Measurements from ENCODE around the gene AKAP1. TPM values are rescaled to one million over a fixed set of nuclear protein-coding genes. Genes with fewer than 3 reads are reported as not detected.

Gene AKAP1
- polyA plus RNA-seq, 1 donor (not counting 4 experiments of a cell fraction or from before 2014, with no cell fraction given) = 24.1 TPM

DNA sequence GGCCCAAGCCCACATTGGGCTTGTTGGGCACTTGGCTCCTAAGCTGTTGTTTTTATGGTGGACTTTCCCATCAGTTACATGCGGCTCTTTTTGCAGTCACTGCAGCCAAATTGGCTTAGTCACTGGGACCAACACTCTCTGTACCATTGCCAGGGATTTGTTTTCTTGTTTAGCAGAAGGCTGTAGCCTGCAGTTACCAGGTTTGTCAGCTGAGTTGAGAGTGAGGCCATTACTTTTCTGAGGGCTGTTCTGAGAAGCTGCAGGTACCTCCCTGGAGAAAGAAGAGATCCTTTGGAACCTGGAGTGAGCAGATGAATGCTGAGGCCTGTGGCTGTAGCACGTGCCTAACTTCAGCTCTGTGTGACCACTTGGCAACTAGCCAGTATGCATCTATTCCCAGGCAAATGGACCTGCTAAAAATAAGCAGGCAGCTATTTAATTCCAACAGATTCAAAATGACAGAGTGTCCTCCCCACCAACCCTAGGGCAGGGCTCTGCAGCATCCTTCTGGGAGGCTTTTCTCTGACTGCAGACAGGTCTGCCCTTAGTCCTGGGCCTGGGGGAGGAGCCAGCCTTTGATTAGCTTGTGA lies 12.9 kb downstream of the AKAP1 start:
- peaks cover under 1% of the 10 kb centered on the region for H3K9me1 ChIP-seq (ENCODE audit: control insufficient read depth, extremely low read depth, insufficient read depth, low read length)
- TF ChIP-seq, protein P1, sequence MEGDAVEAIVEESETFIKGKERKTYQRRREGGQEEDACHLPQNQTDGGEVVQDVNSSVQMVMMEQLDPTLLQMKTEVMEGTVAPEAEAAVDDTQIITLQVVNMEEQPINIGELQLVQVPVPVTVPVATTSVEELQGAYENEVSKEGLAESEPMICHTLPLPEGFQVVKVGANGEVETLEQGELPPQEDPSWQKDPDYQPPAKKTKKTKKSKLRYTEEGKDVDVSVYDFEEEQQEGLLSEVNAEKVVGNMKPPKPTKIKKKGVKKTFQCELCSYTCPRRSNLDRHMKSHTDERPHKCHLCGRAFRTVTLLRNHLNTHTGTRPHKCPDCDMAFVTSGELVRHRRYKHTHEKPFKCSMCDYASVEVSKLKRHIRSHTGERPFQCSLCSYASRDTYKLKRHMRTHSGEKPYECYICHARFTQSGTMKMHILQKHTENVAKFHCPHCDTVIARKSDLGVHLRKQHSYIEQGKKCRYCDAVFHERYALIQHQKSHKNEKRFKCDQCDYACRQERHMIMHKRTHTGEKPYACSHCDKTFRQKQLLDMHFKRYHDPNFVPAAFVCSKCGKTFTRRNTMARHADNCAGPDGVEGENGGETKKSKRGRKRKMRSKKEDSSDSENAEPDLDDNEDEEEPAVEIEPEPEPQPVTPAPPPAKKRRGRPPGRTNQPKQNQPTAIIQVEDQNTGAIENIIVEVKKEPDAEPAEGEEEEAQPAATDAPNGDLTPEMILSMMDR (optimal IDR thresholded peaks at IDR 0.05 in 1 of 3, IDR thresholded peaks at IDR 0.05 in 1 of 3, conservative IDR thresholded peaks at IDR 0.05 in 1 of 3; ENCODE audit: extremely low read depth in 1 of 3, insufficient read depth in 2 of 3, low read length in 3 of 3) = no peak
- TF ChIP-seq EZH2 (IDR thresholded peaks at IDR 0.05; ENCODE audit: low read length) = no peak
- H3K4me3 ChIP-seq (ENCODE audit: control insufficient read depth in 2 of 3, extremely low read depth in 1 of 3, insufficient read depth in 2 of 3, low read depth in 1 of 3, low read length in 3 of 3) = no peak overlapping the region
- H2AFZ ChIP-seq (ENCODE audit: control insufficient read depth, low read length) = no peak overlapping the region
- H3K79me2 ChIP-seq (ENCODE audit: control insufficient read depth, insufficient read depth, low read length) = peaks cover 66% of the 10 kb centered on the region
- H3K27me3 ChIP-seq (ENCODE audit: control insufficient read depth, extremely low read depth, insufficient read depth, low read length) = no peaks in the 10 kb centered on the region
- peaks cover 2 to 7% of the 10 kb centered on the region in 2 experiments for H3K36me3 ChIP-seq (ENCODE audit: control insufficient read depth in 2 of 2, extremely low read depth in 1 of 2, insufficient read depth in 2 of 2, low read length in 2 of 2)
- no peak overlapping the region for H3K4me2 ChIP-seq (ENCODE audit: control insufficient read depth, extremely low read depth, insufficient read depth, low read depth, low read length)
- H3K4me1 ChIP-seq (ENCODE audit: control insufficient read depth, extremely low read depth, insufficient read depth, low read length) = peaks cover 2% of the 10 kb centered on the region
- no peak overlapping the region for H3K27ac ChIP-seq (ENCODE audit: control insufficient read depth, insufficient read depth, low read length)
- H4K20me1 ChIP-seq (ENCODE audit: control insufficient read depth, extremely low read depth, insufficient read depth, low read length) = peaks cover 14% of the 10 kb centered on the region
- H3K9me3 ChIP-seq (ENCODE audit: control insufficient read depth, low read depth, low read length) = no peaks in the 10 kb centered on the region
- H3K9ac ChIP-seq (ENCODE audit: control insufficient read depth, extremely low read depth, insufficient read depth, low read length) = no peak overlapping the region
- DNase-seq (ENCODE audit: low read depth, low spot score) (no peak), FAIRE-seq (no peak)
- dilution Hi-C loops (cut with MboI; ENCODE audit: extremely low pct_ligation_motif_present, low sequenced_read_pairs) = no loop called here

DNA sequence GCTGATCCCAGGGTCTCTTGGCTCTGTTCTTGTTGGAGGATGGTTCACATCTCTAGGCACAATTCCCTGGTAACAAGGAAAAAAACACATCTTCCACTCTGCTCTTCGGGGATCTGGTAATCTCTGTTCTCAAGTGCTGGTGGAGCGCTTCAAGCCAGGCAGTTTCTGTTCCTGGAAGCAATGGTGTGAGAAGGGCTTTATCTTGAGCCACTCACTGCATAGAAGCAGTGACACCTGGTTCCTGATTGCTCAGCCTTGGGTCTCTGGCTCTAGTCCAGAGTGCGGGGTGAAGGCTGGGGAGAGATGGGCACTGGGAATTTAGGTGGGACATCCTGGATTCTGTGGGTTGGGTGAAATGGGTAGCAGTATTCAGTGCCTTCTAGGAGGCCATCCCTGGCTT lies 14.1 kb downstream of the AKAP1 start:
- Histone ChIP-seq H4K20me1 (ENCODE audit: control insufficient read depth, extremely low read depth, insufficient read depth, low read length) (peaks cover 14% of the 10 kb centered on the region), H3K36me3 (ENCODE audit: control insufficient read depth in 2 of 2, extremely low read depth in 1 of 2, insufficient read depth in 2 of 2, low read length in 2 of 2) (peaks cover 2 to 7% of the 10 kb centered on the region in 2 experiments), H3K79me2 (ENCODE audit: control insufficient read depth, insufficient read depth, low read length) (peaks cover 64% of the 10 kb centered on the region), H2AFZ (ENCODE audit: control insufficient read depth, low read length) (no peak overlapping the region), H3K27me3 (ENCODE audit: control insufficient read depth, extremely low read depth, insufficient read depth, low read length) (no peaks in the 10 kb centered on the region), H3K9ac (ENCODE audit: control insufficient read depth, extremely low read depth, insufficient read depth, low read length) (no peak overlapping the region), H3K9me1 (ENCODE audit: control insufficient read depth, extremely low read depth, insufficient read depth, low read length) (no peaks in the 10 kb centered on the region), H3K4me1 (ENCODE audit: control insufficient read depth, extremely low read depth, insufficient read depth, low read length) (no peaks in the 10 kb centered on the region), H3K4me3 (ENCODE audit: control insufficient read depth in 2 of 3, extremely low read depth in 1 of 3, insufficient read depth in 2 of 3, low read depth in 1 of 3, low read length in 3 of 3) (no peak overlapping the region), H3K4me2 (ENCODE audit: control insufficient read depth, extremely low read depth, insufficient read depth, low read depth, low read length) (no peak overlapping the region), H3K27ac (ENCODE audit: control insufficient read depth, insufficient read depth, low read length) (no peak overlapping the region), H3K9me3 (ENCODE audit: control insufficient read depth, low read depth, low read length) (no peaks in the 10 kb centered on the region)
- dilution Hi-C loops (cut with MboI; ENCODE audit: extremely low pct_ligation_motif_present, low sequenced_read_pairs) = no loop called here
- TF ChIP-seq, protein P1 (optimal IDR thresholded peaks at IDR 0.05 in 1 of 3, IDR thresholded peaks at IDR 0.05 in 1 of 3, conservative IDR thresholded peaks at IDR 0.05 in 1 of 3; ENCODE audit: extremely low read depth in 1 of 3, insufficient read depth in 2 of 3, low read length in 3 of 3) = no peak
- no peak for TF ChIP-seq EZH2 (IDR thresholded peaks at IDR 0.05; ENCODE audit: low read length)
- FAIRE-seq = no peak
- DNase-seq (ENCODE audit: low read depth, low spot score) = no peak
